Loucy (cell line): Measurements from ENCODE around the gene PKP2.

Experiments
- H2AFZ ChIP-seq: fragments of 200-600 bp; sonication (generic); 2 replicates; pipeline ENCODE4 v1.6.0; 2016; ENCODE audit warnings: antibody characterized with exemption, mild to moderate bottlenecking, low read length, moderate library complexity
- H3F3A ChIP-seq: fragments of 200-600 bp; 2 replicates; pipeline ENCODE4 v1.6.0; 2016; ENCODE audit warnings: antibody characterized with exemption, low read depth, mild to moderate bottlenecking
- H3K27me3 ChIP-seq: fragments of 200-600 bp; sonication (generic); 2 replicates; pipeline ENCODE4 v1.6.1; 2014; ENCODE audit warnings: low read length, mild to moderate bottlenecking; ENCODE audit not compliant: insufficient read depth, poor library complexity, severe bottlenecking
- H3K36me3 ChIP-seq: fragments of 200-600 bp; sonication (generic); 2 replicates; pipeline ENCODE4 v1.6.1; 2016; ENCODE audit warnings: low read length; ENCODE audit not compliant: insufficient read depth
- H3K4me1 ChIP-seq: fragments of 200-600 bp; sonication (generic); 2 replicates; pipeline ENCODE4 v1.5.1; 2014; ENCODE audit warnings: low read length, mild to moderate bottlenecking; ENCODE audit not compliant: insufficient read depth, poor library complexity, severe bottlenecking
- H3K4me2 ChIP-seq: fragments of 200-600 bp; sonication (generic); 2 replicates; pipeline ENCODE4 v1.6.0; 2014; ENCODE audit warnings: antibody characterized with exemption, low read length, low read depth, mild to moderate bottlenecking; ENCODE audit not compliant: poor library complexity, severe bottlenecking
- H3K4me3 ChIP-seq: fragments of 200-600 bp; sonication (generic); 2 replicates; pipeline ENCODE4 v1.5.1; 2014; ENCODE audit warnings: low read length, mild to moderate bottlenecking, mixed read lengths; ENCODE audit not compliant: poor library complexity, severe bottlenecking
- H3K79me2 ChIP-seq: fragments of 200-600 bp; sonication (generic); 2 replicates; pipeline ENCODE4 v1.6.1; 2014; ENCODE audit warnings: low read length; ENCODE audit not compliant: insufficient read depth
- H3K9ac ChIP-seq: fragments of 200-600 bp; sonication (generic); 2 replicates; pipeline ENCODE4 v1.6.0; 2014; ENCODE audit warnings: mild to moderate bottlenecking, low read depth, low read length, moderate library complexity; ENCODE audit not compliant: poor library complexity, severe bottlenecking
- H3K9me2 ChIP-seq: fragments of 200-600 bp; sonication (generic); replicated peaks from 2 replicates; pipeline ENCODE4 v1.6.1; 2016; ENCODE audit warnings: low read depth, low read length, mixed read lengths
- H3K9me3 ChIP-seq: fragments of 200-600 bp; sonication (generic); 2 replicates; pipeline ENCODE4 v1.6.1; 2014; ENCODE audit warnings: mild to moderate bottlenecking, antibody characterized with exemption, low read length, low read depth; ENCODE audit not compliant: insufficient read depth
- H4K20me1 ChIP-seq: fragments of 200-600 bp; sonication (generic); 2 replicates; pipeline ENCODE4 v1.6.0; 2014; ENCODE audit warnings: antibody characterized with exemption, low read length, mild to moderate bottlenecking; ENCODE audit not compliant: insufficient read depth, poor library complexity, severe bottlenecking
- EZH2phosphoT487 ChIP-seq: fragments of 200-600 bp; IDR thresholded peaks from 2 replicates; pipeline ENCODE4 v1.6.1; 2018; ENCODE audit warnings: antibody characterized with exemption, mild to moderate bottlenecking, moderate library complexity, borderline replicate concordance
- TF ChIP-seq, protein P1 (sequence below): fragments of 200-600 bp; sonication (generic); conservative IDR thresholded peaks from 2 replicates; pipeline ENCODE4 v1.5.1; 2014; ENCODE audit warnings: mild to moderate bottlenecking, antibody characterized with exemption, low read length

PKP2 gene

DNA sequence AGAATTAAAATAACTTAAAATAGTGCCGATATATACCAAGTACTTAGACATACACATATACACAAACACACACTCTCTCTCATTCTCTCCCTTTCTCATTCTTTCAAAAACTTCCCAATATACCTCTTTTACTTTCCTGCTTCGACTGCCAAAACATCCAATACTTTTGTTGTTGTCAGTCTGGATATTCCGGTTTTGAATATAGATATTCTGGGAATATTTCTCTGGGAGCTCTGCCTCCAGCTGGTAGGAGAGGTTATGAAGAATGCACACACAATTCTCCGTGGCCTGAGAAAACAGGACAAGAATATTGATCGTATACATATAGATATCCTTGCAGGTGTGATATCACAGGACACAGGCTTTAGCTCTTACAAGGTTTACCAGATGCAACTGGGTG lies 74.2 kb downstream of the PKP2 start:
- no peaks in the 10 kb centered on the region for H3K79me2 ChIP-seq
- no peaks in the 10 kb centered on the region for H3F3A ChIP-seq
- H3K4me1 ChIP-seq: no peaks in the 10 kb centered on the region
- no peak for TF ChIP-seq EZH2phosphoT487
- TF ChIP-seq, protein P1, sequence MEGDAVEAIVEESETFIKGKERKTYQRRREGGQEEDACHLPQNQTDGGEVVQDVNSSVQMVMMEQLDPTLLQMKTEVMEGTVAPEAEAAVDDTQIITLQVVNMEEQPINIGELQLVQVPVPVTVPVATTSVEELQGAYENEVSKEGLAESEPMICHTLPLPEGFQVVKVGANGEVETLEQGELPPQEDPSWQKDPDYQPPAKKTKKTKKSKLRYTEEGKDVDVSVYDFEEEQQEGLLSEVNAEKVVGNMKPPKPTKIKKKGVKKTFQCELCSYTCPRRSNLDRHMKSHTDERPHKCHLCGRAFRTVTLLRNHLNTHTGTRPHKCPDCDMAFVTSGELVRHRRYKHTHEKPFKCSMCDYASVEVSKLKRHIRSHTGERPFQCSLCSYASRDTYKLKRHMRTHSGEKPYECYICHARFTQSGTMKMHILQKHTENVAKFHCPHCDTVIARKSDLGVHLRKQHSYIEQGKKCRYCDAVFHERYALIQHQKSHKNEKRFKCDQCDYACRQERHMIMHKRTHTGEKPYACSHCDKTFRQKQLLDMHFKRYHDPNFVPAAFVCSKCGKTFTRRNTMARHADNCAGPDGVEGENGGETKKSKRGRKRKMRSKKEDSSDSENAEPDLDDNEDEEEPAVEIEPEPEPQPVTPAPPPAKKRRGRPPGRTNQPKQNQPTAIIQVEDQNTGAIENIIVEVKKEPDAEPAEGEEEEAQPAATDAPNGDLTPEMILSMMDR: no peak
- H3K9me2 ChIP-seq: no peaks in the 10 kb centered on the region
- H3K27me3 ChIP-seq: no peaks in the 10 kb centered on the region
- no peaks in the 10 kb centered on the region for H3K36me3 ChIP-seq
- H3K4me2 ChIP-seq: no peak overlapping the region
- no peaks in the 10 kb centered on the region for H3K9me3 ChIP-seq
- no peak overlapping the region for H3K9ac ChIP-seq
- no peaks in the 10 kb centered on the region for H4K20me1 ChIP-seq
- no peak overlapping the region for H3K4me3 ChIP-seq
- H2AFZ ChIP-seq: no peak overlapping the region

- Histone ChIP-seq H3K9ac (no peak overlapping the region), H3K4me3 (no peak overlapping the region), H3K4me2 (no peak overlapping the region), H3K4me1 (no peaks in the 10 kb centered on the region), H3K9me2 (no peaks in the 10 kb centered on the region), H3K36me3 (no peaks in the 10 kb centered on the region), H2AFZ (no peak overlapping the region), H4K20me1 (no peaks in the 10 kb centered on the region), H3K9me3 (no peaks in the 10 kb centered on the region), H3K27me3 (no peaks in the 10 kb centered on the region), H3F3A (no peaks in the 10 kb centered on the region), H3K79me2 (no peaks in the 10 kb centered on the region)
- no peak for TF ChIP-seq EZH2phosphoT487
- TF ChIP-seq, protein P1: no peak
These were observed 74.9 kb downstream of the PKP2 start for GRCh38 chr12:32821710-32822109.

GRCh38 chr12:32821293-32821692 lies 75.3 kb downstream of the PKP2 start:
- Histone ChIP-seq H3K4me3 (no peak overlapping the region), H3K36me3 (no peaks in the 10 kb centered on the region), H3K4me2 (no peak overlapping the region), H3F3A (no peaks in the 10 kb centered on the region), H3K9ac (no peak overlapping the region), H3K9me3 (no peaks in the 10 kb centered on the region), H2AFZ (no peak overlapping the region), H3K4me1 (no peaks in the 10 kb centered on the region), H3K27me3 (no peaks in the 10 kb centered on the region), H3K79me2 (no peaks in the 10 kb centered on the region), H4K20me1 (no peaks in the 10 kb centered on the region), H3K9me2 (no peaks in the 10 kb centered on the region)
- TF ChIP-seq, protein P1: no peak
- TF ChIP-seq EZH2phosphoT487: no peak
